ENCODE measurements around the gene MCF2L.
"Not testable (repeated sequence)": the region's sequence is repeated elsewhere in the genome, so short reads cannot be mapped to it uniquely, and the experiment has no call there.

Gene MCF2L

DNA sequence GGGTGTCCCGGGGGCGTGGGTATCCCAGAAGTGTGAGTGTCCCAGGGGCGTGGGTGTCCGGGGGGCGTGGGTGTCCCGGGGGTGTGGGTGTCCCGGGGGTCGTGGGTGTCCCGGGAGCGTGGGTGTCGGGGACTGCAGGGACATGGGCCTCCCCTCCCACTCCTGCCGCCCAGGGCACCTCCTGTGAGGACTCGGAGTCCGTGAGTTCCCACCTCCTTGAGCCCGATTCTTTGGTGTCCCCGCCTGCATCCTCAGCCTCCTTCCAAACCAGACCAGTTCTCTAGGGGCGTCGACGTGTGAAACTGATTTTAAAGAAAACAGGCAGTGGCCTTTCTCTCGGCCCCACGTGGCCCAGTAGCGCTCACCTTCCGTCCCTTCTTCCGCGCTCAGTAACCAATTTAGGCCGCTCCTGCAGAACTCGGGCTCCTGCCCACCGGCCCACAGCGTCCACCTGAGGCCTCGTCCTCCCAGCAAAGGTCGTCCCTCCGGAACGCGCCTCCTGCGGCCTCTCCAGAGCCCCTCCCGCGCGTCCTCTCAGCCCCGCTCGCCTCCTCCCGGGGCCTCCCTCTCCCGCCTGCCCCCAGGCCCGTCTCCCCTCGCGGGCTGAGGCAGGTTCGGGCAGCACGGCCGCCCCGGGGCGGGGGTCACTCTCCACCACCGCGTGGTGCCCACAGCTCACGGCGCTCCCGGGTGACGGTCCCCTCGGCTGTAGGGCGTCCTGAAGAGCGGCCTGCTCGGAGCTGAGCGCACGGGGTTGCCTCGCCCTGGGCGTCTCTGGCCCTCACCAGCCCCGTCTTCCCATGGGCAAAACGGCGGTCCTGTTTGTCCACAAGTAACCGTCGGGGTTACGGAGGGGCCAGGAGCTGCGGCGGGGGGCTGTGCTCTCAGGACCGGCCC is 140.4 kb downstream of the MCF2L start:
- in situ Hi-C loops (cut with HindIII; ENCODE audit: low pct_ligation_motif_present, low sequenced_read_pairs) = no loop called here
- Histone ChIP-seq H3K4me3 (ENCODE audit: low read depth, low read length) (no peak overlapping the region), H3K36me3 (replicated peaks) (no peaks in the 10 kb centered on the region), H3K27me3 (replicated peaks) (peaks cover 20% of the 10 kb centered on the region), H3K27ac (no peak overlapping the region)
- no peak for TF ChIP-seq CTCF (IDR thresholded peaks at IDR 0.05; ENCODE audit: low read depth, low read length, missing control alignments)
- no peak for DNase-seq

DNA sequence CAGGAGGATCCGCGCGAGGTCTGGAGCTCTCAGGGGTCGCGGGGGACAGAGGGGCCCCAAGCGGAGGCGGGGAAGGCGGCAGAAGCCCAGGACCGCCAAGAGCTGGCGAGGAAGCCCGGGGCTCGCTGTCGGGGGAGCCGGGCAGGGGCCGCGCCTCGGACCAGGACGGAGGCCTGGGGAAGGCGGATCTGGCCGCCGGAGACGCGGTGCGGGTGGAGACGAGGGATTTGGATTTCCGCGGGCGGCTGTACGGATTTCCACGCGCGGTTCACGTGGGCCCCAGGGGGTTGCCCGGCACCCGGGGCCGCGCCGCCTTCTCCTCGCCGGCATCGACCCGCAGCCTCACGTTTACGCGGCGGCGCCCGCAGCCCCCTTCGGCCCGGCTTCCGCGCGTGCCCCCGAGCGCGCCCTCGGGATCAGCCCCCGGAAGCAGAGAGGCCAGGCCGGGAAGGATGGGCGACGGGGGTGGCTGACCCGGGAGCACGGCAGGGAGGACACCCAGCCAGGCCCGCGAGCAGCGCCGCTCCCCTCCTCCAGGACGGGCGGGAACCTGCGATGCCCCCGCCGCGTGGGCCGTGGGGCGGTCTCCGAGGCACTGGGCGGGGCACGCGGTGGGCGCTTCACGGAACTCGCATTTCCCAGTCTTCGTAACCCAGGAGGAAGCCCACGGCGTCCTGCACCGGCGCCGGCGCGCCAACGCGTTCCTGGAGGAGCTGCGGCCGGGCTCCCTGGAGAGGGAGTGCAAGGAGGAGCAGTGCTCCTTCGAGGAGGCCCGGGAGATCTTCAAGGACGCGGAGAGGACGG is 141.2 kb downstream of the MCF2L start:
- in situ Hi-C loops (cut with HindIII; ENCODE audit: low pct_ligation_motif_present, low sequenced_read_pairs) = no loop called here
- H3K27me3 ChIP-seq (replicated peaks) = peaks cover 20% of the 10 kb centered on the region
- no peak for DNase-seq
- H3K27ac ChIP-seq = no peak overlapping the region
- H3K4me3 ChIP-seq (ENCODE audit: low read depth, low read length) = peak overlapping the region; percentile 15
- no peaks in the 10 kb centered on the region for H3K36me3 ChIP-seq (replicated peaks)
- TF ChIP-seq CTCF (IDR thresholded peaks at IDR 0.05; ENCODE audit: low read depth, low read length, missing control alignments) = no peak

- no peak overlapping the region for H3K4me3 ChIP-seq (ENCODE audit: low read depth, low read length)
- TF ChIP-seq CTCF (IDR thresholded peaks at IDR 0.05; ENCODE audit: low read depth, low read length, missing control alignments) = no peak
- no peak overlapping the region for H3K27ac ChIP-seq
- DNase-seq = no peak
- no peaks in the 10 kb centered on the region for H3K36me3 ChIP-seq (replicated peaks)
- peaks cover 20% of the 10 kb centered on the region for H3K27me3 ChIP-seq (replicated peaks)
- in situ Hi-C loops (cut with HindIII; ENCODE audit: low pct_ligation_motif_present, low sequenced_read_pairs) = no loop called here
Measured at GRCh38 chr13:113110852-113111315, 141.9 kb downstream of the MCF2L start.

DNA sequence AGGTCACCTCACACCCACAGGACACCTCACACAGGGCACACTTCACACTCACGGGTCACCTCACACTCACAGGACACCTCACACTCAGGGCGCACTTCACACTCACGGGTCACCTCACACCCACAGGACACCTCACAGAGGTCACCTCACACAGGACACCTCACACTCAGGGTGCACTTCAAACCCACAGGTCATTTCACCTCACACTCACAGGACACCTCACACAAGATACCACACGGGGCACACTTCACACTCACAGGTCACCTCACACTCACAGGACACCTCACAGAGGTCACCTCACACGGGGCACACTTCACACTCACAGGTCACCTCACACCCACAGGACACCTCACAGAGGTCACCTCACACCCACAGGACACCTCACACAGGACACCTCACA is 142.8 kb downstream of the MCF2L start:
- H3K27ac ChIP-seq; H3K36me3 ChIP-seq (replicated peaks); H3K4me3 ChIP-seq (ENCODE audit: low read depth, low read length); DNase-seq; in situ Hi-C loops (cut with HindIII; ENCODE audit: low pct_ligation_motif_present, low sequenced_read_pairs): not testable (repeated sequence)
- peaks cover 20% of the 10 kb centered on the region for H3K27me3 ChIP-seq (replicated peaks)

- DNase-seq; in situ Hi-C loops (cut with HindIII; ENCODE audit: low pct_ligation_motif_present, low sequenced_read_pairs); H3K36me3 ChIP-seq (replicated peaks); H3K4me3 ChIP-seq (ENCODE audit: low read depth, low read length); H3K27ac ChIP-seq: not testable (repeated sequence)
- H3K27me3 ChIP-seq (replicated peaks) = peaks cover 20% of the 10 kb centered on the region
Measured at GRCh38 chr13:113112475-113112874, 143.5 kb downstream of the MCF2L start.

- in situ Hi-C loops (cut with HindIII; ENCODE audit: low pct_ligation_motif_present, low sequenced_read_pairs) = no loop called here
- H3K4me3 ChIP-seq (ENCODE audit: low read depth, low read length) = no peak overlapping the region
- no peak overlapping the region for H3K27ac ChIP-seq
- peaks cover 20% of the 10 kb centered on the region for H3K27me3 ChIP-seq (replicated peaks)
- H3K36me3 ChIP-seq (replicated peaks) = no peaks in the 10 kb centered on the region
- no peak for TF ChIP-seq CTCF (IDR thresholded peaks at IDR 0.05; ENCODE audit: low read depth, low read length, missing control alignments)
- no peak for DNase-seq
Measured at GRCh38 chr13:113112893-113113845, 144.2 kb downstream of the MCF2L start.

Measured in brain microvascular endothelial cell (primary cell).